NCI-H774 (cell line): ENCODE results near the gene CLCN1.

Experiments used
- DNase-seq: peaks from one replicate; lab custom pipeline; 2025; lab: John Stamatoyannopoulos, UW

CLCN1 gene

DNA sequence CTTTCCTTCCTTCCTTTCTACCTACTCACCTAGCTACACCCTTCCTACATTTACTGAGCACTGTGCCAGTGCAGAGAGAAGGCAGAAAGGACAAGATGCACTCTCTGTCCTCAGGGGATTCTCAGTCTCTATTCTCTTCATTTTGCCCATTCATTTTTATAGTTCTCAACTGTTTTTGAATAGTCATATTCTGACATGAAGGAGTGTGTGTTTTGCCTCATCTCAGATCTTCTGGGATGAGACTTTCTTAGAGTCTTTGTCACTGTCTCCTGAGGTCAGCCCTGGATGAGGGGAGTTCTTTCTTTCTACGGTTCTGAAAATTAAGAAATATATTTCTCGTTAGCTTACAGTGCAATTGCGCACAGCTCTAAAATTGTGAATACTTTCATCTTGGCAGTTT lies 21.3 kb downstream of the CLCN1 start:
- no peak for DNase-seq

GRCh38 chr7:143341842-143342241 lies 25.9 kb downstream of the CLCN1 start:
- no peak for DNase-seq

DNA sequence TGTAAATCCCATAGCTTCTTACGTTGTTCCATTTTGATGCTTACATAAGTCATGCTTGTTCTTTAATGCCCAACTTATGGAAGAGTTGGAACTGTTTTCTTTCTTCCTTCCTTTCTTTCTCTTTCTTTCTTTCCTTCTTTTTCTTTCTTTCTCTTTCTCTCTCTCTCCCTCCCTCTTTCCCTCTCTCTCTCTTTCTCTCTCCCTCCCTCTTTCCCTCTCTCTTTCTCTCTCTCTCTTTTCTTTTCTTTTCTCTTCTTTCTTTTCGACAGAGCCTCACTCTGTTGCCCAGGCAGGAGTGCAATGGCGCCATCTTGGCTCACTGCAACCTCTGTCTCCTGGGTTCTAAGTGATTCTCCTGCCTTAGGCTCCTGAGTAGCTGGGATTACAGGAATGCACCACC lies 27.7 kb downstream of the CLCN1 start:
- no peak for DNase-seq

GRCh38 chr7:143345428-143345900 lies 29.6 kb downstream of the CLCN1 start:
- DNase-seq = no peak

GRCh38 chr7:143346018-143346417 lies 30.1 kb downstream of the CLCN1 start:
- DNase-seq = no peak

DNA sequence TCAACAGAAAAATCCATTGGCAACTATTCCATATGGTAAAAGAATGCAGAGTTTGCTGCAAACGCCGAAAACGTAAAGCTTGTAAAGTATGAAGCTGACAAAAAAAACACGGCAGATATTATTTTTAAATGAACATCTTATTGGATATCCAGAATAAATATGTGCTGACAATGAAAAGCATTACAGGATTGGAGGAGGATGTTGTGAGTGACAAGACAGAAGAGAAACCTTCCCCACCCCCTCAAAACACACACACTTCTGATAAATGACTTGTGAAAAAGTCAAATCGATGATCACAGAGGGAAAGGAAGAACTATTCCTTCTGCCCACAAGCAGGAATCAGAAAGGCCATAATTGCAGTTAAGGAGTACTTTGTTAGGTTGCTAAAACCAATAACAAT lies 32.0 kb downstream of the CLCN1 start:
- no peak for DNase-seq

DNA sequence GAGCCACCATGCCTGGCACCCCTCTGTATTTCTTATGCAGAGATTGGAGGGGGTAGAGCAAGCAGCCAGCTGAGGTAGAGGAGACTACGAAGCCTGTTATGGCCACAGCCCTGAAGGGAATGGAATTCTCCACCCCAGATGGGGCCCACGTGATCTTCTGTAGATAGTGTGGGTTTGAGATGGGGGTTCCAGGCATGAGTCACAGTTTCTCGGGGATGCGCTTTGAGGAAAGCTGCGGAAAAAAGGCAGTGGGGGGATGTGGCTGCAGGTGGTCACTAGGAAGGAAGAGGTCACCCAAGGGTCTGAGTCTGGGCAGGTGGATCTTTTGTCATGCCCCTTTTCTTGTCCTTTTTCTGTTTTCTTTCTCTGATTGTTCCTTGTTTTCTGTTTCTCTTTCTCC lies 35.1 kb downstream of the CLCN1 start:
- no peak for DNase-seq

DNA sequence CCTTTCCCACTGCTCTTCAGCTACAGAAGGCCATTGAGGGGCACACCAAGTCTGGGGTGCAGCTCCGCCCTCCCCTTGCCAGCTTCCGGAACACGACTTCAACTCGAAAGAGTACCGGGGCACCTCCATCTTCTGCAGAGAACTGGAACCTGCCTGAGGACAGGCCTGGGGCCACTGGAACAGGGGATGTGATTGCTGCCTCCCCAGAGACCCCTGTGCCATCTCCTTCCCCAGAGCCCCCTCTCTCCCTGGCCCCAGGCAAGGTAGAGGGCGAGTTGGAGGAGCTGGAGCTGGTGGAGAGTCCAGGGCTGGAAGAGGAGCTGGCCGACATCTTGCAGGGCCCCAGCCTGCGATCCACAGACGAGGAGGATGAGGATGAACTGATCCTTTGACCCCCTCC lies 35.7 kb downstream of the CLCN1 start:
- DNase-seq = no peak

- no peak for DNase-seq
Observed at GRCh38 chr7:143352531-143353002, 36.7 kb downstream of the CLCN1 start.

GRCh38 chr7:143354376-143354775 lies 38.5 kb downstream of the CLCN1 start:
- DNase-seq = no peak

DNA sequence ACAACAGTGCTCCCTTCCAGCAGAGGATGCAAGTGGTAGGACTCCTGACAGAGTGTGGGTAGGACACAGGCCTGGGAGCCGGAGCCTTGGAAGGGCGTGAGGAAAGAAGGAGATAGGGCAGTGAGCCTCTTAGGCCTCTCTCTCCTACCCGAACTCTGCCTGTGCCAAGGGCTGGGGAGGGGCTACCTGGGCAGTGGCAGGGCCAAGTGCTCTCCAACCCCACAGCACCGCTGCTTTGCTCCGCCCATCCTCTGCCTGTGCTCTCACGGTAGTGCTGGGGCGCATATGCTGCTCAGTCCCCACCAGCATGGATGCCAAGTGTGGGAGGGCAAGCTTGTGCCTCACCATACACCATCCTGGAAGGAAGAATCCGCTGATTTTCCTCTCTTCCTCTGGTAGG lies 39.1 kb downstream of the CLCN1 start:
- DNase-seq = no peak

DNA sequence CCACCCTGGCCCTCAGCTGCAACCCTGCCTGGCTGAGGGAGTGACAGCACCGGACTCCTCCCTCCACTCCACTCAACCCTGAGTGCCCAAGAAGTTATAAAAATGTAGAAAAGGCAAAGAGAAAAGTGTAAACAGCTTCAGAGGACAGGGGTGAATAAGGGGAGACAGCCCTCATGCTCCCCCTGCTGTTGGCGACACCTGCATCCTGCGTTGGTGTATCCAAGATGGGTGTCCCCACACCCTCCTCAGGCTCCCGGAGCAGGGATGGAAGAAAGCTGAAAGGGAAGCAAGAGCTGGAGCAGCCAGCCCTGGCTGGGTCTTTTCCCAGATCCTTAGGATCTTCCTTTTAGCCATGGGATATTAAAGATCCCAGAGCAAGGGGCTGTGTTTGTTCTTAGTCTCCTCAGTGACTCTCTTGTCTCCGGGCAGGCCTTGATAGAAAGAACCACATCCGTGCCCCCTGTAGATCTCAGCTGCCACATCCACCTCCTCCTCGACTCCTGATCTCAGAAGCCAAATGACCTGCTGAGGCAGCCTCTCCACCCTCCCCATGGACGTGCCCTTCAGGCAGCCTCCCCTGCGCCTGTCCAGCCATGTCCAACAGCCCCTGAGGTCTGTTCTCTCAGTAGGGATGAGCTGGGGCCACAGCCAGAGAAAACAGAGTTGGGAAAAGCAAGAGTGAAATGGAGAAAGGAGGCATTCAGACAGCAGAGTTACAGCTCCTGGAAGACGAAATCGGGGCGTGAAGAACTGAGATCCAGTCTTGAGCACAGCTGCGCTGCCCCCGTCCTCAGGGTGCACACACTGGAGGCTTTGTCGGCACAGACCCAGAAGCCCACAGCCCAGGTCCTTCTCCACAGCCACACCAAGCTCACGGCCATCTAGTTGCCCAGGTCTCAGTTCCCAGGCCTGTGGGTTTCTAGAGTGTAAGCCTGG lies 39.8 kb downstream of the CLCN1 start:
- no peak for DNase-seq

GRCh38 chr7:143356414-143357050 lies 40.6 kb downstream of the CLCN1 start:
- no peak for DNase-seq

DNA sequence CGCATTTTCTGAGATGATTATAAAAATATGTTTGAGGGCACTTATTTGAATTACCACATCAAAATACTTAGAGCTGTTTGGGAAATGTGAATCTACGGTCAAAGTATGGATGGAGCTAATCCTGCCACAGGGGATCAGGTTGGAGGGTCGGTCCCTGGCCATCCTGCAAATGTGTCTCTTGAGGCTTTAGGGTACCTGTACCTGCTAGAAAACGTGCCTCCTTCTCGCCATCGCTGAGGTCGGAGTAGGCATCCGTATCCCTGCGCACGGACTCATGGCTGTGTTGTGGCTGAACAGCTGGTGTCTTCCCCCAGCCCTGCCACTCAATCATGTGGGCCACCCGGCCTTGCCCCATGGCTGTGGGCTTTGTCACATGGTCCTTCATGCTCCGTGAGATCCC lies 42.7 kb downstream of the CLCN1 start:
- DNase-seq = no peak

GRCh38 chr7:143359771-143360353 lies 44.0 kb downstream of the CLCN1 start:
- no peak for DNase-seq

GRCh38 chr7:143360788-143361551 lies 45.1 kb downstream of the CLCN1 start:
- no peak for DNase-seq

DNA sequence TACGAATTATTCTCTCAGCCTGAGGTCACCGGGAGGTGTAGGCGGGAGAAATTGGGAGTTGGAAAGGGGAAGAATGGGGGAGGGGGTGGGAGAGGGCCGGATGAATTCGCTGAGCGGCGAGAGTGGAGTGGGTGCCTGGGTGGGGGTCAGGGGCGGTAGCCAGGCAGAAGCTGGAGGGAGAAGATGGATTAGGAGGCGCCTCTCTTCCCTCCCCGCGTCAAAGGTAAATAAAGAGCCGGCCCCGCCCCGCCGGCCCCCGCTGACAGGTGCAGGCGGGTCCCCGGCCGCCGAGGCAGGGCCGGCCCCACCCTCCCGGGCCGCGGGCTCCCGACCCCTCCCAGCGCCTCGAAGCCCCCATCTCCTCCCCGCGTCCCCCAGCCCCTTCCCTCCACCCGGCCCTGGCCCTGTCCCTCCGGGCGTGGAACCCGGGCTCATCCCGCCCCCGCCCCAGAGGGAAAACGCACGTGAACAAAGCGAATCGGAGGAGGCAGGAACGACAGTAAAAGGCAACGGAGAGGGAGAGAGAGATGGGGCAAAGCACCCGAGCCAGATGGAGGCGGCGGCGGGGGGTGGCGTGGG lies 45.7 kb downstream of the CLCN1 start:
- DNase-seq = no peak

- no peak for DNase-seq
Observed at GRCh38 chr7:143362131-143363015, 46.5 kb downstream of the CLCN1 start, which contains the start of gene FAM131B. TSS of gene FAM131B (minus strand) at chr7:143362713. CDS start at chr7:143362603, 110 bp downstream.

GRCh38 chr7:143363016-143363937 lies 47.4 kb downstream of the CLCN1 start:
- DNase-seq = no peak
